Measurements from ENCODE around the gene MTA1.

Gene MTA1

DNA sequence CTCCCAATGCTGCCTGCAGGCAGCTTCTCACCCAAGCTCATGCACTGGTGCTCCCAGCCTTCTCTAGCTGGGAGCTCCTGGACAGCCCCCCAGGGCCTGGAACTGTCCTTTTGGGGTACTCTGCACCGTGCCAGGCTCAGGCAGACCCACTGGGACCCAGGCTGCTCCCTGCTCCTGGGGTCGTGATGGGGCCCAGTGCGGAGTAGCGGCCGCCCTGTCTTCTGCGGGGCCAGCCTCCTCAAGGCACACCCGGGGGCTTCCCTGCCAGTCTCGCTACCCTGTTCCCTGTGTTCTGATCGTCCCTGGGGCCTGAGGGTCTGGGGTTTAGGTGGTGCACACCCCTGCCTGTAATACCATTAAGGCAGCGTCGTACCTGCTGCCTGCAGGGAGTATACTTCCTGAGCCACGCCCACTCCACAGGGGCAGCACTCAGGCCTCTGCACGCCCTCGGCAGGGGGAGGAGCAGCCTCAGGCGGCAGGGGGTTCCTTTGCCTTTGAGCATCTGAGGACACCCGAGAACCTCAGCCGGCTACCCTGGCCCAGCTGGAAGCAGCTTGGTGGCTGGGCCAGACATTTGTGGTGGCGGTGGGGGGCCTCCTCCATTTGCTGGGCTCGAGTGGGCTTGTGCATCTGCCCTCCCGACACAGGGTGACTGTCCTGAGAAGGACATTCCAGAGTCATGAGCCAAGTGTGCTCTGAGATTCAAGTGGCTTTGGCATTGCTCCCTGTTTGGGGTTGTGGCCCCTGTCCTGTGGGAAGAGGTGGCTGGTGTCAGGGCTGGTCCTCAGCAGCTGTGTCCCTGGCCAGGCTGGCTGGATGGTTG, 45.8 kb downstream of the MTA1 start:
- DNase-seq (ENCODE audit: low spot score) = no peak

GRCh38 chr14:105466531-105467248, 47.1 kb downstream of the MTA1 start:
- DNase-seq (ENCODE audit: low spot score) = no peak

GRCh38 chr14:105467249-105467941, 47.8 kb downstream of the MTA1 start:
- DNase-seq (ENCODE audit: low spot score) = no peak

- DNase-seq (ENCODE audit: low spot score) = no peak
Observed at GRCh38 chr14:105467942-105468471, 48.4 kb downstream of the MTA1 start.

GRCh38 chr14:105468621-105469241, 49.1 kb downstream of the MTA1 start:
- no peak for DNase-seq (ENCODE audit: low spot score)

DNA sequence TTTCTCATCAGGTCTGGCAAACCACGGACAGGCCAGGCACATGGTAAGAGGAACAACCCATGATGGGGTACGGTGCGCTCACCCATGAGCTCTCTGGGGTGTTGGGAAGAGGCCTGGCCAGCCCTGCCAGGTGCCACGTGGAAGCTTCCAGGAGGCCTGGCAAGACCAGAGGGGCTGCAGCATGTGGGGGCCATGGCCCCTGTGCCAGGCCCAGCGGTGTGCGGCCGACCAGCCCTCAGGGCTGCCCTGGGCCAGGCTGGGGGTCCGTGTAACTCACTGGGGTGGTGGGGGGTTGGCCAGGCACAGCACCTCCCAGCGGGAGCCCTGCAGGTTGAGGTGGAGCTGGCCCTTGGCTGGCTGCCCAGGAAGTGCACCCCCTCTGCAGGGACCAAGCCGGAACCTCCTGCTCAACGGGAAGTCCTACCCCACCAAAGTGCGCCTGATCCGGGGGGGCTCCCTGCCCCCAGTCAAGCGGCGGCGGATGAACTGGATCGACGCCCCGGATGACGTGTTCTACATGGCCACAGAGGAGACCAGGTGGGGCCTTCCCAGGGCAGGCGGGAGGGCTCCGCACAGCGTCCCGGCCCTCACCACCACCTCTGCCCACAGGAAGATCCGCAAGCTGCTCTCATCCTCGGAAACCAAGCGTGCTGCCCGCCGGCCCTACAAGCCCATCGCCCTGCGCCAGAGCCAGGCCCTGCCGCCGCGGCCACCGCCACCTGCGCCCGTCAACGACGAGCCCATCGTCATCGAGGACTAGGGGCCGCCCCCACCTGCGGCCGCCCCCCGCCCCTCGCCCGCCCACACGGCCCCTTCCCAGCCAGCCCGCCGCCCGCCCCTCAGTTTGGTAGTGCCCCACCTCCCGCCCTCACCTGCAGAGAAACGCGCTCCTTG, 50.1 kb downstream of the MTA1 start:
- no peak for DNase-seq (ENCODE audit: low spot score)

GRCh38 chr14:105470350-105471296, 51.0 kb downstream of the MTA1 start:
- DNase-seq (ENCODE audit: low spot score) = no peak

- no peak for DNase-seq (ENCODE audit: low spot score)
Observed at GRCh38 chr14:105471297-105471821, 51.7 kb downstream of the MTA1 start.

- DNase-seq (ENCODE audit: low spot score) = no peak
Observed at GRCh38 chr14:105471823-105472485, 52.3 kb downstream of the MTA1 start.

DNA sequence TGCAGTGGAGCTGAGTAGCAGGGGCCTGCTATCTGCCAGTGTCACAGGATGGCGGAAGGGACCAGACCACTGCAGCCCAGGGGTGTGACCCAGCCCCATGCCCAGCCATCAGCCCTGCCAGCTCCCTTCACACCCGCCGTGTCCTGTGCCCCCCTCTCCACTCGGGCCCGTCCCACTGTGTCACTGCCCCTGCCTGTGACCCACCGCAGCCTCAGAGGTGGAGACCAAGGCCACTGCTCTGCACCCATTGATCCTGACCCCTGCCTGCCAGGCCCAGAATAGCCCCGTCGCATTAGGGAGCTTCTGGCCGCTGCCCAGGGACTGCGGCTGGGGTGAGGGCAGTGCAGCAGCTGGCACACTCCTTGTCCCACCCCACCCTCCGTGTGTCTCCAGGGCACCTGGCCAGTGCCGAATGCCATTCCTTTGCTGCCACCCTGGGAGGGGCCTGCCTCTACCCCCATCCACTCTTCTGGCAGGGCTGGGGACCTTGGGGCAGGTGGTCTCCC, 52.9 kb downstream of the MTA1 start:
- DNase-seq (ENCODE audit: low spot score) = no peak

DNA sequence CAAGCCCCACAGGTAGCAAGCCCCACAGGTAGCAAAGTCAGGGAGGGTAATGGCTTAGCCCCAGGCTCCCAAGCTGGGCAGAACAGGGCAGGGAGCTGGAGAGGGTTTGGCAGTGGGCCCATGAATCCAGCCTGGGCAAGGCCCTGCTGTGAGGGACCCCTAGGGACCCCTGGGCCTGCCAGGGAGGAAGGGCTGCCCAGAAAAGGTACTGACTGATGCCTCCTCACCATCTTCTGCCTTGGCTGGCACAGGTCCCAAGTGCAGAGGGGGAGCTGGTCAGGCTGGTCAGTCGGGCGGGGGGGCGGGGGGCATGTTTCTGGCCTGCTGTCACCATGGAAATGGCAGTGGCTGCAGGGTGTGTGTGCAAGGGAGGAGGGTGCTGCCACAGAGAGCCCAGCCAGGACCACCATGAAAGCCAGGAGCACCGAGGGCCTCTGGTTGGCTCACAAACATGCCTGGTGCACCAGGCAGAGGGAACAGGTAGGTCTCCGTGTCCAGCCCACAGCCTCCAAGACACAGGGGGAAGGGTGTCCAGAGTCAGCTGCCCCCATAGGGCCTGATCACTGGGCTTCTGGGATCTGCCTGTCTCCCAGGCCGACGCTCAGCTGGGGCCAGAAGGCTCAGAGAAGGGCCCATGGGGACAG, 53.5 kb downstream of the MTA1 start:
- no peak for DNase-seq (ENCODE audit: low spot score)

GRCh38 chr14:105473677-105474482, 54.3 kb downstream of the MTA1 start:
- DNase-seq (ENCODE audit: low spot score) = peak; percentile 92

DNA sequence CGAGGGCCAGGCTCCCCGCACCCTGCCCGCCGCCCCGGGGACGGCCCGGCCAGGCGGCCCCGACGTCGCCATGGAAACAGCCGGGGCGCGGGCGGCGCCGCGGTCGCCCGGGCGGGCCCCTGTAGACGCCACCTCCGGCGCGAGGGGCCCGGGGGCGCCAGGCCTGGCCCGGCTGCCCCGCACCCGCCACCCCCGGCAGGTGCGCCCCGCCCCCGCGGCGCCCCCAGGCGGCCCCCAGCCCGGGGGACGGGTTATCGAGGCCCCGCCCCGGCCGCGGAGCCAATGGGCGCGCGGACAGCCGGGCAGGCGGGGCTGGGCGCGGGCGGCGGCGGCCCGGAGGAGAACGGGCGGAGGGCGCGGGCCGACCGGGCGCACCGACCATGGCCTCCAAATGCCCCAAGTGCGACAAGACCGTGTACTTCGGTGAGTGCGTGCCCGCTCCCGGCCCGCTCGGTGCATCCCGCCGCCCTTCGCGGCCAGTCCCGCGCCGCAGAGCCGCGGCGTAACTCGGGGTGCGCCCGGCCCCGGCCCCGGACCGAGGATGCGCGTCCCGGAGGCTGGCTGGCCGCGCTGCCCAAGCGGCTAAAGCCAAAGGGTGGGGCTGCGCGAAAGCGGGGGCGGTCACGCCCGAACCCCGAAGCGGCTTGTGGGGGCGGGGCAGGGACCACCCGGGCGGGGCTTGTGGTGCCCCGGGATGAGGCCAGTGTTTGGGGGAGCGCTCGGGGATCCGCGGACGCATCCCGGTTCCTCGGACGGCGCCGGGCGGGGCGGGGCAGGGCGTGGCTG, 55.0 kb downstream of the MTA1 start, which contains the start of gene CRIP2:
CRIP2 (plus strand) TSS at position 339 of the 786 bp plus-strand sequence; CDS start at position 381, 42 bp downstream.
- DNase-seq (ENCODE audit: low spot score) = peak; percentile 66

DNA sequence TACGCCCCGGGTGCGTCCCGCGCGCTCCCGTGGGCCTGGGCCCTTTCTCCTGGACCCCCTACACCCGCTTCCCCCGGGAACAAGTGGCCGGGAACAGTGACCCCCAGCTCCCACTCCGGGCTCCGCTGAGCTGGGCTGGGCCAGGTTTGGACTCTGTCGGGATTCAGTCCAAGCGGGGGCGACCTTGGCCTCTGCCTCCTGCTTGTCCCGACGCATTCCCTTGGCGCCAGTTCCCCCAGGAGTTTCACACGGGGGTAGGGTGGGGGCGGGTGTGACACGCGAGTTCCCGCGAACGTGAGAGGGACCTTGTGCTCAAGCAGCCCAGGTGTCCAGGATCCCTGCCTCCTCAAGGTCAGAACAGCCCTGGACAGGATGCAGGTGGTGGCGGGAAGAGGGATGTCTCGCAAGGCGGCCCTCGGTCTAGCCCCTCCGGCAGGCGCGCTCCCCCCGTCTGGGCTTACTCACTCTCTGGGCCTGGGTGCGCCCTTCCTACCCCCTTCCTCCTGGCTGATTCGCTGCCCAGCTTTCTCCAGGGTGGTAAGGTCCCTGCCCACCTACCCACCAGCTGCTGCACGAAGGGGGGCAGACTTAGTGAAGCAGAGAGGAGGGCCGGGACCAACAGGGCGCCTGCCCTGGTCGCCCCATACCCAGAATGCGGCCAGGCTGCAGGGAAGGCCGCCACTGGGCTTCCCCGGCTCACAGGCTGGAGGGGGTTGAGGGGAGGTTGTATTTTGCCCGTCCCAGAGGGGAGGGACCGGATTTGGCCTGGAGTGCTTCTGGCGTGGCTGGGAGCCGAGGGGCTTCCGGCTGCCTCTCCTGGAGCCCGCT, 55.9 kb downstream of the MTA1 start:
- peak; percentile 32 for DNase-seq (ENCODE audit: low spot score)

- DNase-seq (ENCODE audit: low spot score) = no peak
Observed at GRCh38 chr14:105476097-105476830, 56.6 kb downstream of the MTA1 start.
